DMS79 (cell line): ENCODE results near the gene MRPL50.
"Not testable (repeated sequence)": the region's sequence is repeated elsewhere in the genome, so short reads cannot be mapped to it uniquely, and the experiment has no call there.

ENCODE experiments used
- DNase-seq: peaks from one replicate; lab custom pipeline; 2025; lab: John Stamatoyannopoulos, UW

Gene MRPL50

DNA sequence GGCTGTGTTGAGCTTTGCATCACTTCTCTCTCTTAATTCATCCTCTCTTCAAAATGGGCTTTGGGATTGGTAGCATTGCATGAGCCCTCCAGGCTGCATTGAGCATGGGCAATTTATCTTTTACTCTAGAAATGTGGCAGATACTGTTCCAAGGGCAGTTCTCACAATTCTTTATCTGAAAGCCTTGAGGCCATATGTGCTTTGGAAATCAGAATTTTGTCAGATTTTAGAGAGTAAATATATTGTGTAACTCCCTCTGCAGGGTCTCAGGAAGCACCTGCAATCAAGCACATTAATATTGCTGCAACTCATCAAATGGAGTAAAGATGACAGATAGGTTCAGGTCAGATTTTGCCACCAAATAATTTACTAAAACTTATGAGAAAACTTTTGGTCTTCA is 19.6 kb upstream of the MRPL50 start:
- DNase-seq, result no peak

DNA sequence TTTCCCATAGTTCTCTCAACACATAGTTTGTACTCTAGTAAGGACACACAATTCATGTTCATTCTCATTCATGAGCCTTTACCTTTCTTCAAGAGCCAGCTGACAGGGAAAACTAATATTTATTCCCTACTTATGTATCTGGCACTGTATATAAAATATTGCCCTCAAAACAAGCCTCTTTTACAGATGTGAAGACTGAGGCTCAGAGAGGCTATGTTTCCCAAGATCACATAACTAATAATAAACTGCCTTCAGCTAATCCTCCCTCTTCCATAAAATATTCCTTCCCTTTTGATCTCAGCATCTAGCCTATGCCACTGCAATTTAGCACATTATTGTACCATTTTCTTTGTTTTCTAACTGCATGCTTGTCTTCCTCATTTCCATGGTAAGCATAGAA is 19.0 kb upstream of the MRPL50 start:
- DNase-seq, result no peak

DNA sequence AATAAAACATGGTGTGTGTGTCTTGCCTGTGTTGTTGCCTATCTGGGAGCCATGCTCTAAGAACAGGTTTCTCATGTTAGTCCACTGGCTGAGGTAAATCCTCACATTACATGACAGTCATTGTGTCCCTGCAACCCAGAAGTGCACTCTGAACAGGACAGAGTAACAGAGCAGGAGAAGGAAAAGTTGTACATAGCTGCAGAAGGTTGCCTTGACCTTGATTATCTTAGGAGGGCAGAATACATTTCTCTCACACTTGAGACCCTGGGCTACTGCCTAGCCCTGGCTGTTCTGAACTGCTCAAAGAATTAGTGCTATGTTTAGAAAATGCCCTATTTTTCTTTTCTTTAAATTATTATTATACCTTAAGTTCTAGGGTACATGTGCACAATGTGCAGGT is 17.2 kb upstream of the MRPL50 start:
- DNase-seq, result no peak

DNA sequence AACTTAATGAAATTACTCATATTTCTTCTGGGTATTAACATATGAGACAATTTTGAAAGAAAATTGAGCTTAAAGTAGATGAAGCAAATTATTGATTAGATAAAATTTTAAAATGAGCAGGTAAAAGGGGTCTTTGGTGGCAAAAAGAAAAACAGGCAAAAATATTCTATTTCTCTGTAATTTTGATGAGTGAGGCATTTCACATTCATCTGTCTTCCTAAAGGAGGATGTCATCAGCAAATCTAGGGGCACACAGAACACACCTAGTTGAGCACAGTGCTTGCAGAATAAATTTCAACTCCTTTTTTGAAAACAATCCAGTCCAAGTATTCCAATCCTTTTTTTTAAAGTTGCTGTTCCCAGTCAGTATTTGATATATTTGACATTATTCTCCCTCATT is 16.4 kb upstream of the MRPL50 start:
- no peak for DNase-seq

DNA sequence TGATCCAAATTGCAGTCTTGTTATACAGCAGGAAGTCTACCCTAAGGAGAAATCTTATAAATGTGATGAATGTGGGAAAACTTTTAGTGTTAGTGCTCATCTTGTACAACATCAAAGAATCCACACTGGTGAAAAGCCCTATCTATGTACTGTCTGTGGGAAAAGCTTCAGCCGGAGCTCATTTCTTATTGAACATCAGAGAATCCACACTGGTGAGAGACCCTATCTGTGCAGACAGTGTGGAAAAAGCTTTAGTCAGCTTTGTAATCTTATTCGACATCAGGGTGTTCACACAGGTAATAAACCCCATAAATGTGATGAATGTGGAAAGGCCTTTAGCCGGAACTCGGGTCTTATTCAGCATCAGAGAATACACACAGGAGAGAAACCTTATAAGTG is 10.7 kb upstream of the MRPL50 start:
- DNase-seq, result no peak

DNA sequence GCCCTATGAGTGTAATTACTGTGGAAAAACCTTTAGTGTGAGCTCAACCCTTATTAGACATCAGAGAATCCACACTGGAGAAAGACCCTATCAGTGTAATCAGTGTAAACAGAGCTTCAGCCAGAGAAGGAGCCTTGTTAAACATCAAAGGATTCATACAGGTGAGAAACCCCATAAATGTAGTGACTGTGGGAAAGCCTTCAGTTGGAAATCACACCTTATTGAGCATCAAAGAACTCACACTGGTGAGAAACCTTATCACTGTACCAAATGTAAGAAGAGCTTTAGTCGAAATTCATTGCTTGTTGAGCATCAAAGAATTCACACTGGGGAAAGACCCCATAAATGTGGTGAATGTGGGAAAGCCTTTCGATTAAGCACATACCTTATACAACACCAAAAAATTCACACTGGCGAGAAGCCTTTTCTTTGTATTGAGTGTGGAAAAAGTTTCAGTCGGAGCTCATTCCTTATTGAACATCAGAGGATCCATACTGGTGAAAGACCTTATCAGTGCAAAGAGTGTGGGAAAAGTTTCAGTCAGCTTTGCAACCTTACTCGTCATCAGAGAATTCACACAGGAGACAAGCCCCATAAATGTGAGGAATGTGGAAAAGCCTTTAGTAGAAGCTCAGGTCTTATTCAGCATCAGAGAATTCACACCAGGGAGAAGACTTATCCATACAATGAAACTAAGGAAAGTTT is 10.1 kb upstream of the MRPL50 start:
- no peak for DNase-seq

DNA sequence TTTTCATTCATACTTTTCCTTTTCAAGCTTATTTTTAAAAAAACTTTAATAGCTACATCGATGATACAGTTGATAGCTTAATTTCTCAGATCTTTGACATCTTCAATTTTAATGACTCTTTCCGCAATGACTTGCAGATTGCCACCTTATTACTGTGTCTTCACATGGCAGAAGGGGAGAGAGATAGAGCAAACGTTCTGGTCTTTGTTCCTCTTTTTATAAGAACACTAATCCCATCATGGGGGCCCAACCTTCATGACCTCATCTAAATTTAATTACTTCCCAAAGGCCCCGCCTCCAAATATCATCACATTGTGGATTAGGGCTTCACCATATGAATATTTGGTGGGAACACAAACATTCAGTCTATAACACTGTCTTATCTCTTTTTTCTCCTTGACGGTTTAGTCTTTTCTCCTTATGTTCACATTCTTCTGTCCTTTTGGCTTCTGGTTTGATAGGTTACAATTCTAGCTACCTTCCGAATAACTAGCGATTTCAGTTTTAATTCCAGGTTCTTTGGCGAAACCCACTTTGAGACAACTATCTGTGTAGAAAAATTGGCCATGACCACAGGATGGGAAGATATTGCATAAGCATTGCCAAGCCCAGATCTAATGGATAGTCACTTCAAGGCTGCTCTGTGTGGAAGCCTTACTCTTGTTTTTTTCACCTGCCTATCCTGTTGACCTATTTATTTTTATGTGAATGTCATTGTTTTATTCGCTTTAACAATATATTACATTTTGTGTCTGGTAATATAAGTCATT is 5.3 kb upstream of the MRPL50 start:
- no peak for DNase-seq

DNA sequence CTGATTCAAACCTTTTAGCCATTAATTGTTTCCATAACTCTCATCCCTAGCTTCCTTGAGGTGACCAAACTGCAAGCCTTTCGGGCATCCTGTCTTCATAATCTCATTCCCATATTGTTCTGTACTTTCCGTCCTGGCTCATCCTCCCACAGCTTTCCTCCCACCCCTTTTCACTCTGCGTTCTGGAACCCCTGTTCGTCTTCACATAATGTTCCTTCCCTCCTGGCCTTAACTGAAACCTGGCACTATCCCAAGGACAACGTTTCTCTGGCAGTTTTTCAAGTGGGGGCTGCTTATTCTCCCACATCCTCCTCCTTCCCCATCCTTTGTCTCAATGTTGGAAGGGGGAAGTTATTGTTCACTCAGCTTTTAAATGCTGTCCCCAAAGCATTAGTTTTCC is 1.7 kb upstream of the MRPL50 start:
- DNase-seq, result no peak

DNA sequence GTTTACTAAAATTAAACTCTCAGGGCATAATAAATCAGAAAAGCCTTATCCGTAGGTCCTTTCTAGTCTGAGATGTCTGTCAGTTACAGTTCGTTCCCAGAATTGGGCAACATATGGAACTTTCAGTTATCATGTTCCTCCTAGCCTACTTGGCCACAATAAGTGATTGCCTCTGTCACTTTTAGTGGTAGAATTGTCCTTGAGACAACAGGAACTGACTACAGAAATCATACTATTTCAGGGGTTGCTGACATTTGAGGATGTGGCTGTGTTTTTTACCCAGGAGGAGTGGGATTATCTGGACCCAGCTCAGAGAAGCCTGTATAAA is 1.2 kb upstream of the MRPL50 start:
- no peak for DNase-seq

DNA sequence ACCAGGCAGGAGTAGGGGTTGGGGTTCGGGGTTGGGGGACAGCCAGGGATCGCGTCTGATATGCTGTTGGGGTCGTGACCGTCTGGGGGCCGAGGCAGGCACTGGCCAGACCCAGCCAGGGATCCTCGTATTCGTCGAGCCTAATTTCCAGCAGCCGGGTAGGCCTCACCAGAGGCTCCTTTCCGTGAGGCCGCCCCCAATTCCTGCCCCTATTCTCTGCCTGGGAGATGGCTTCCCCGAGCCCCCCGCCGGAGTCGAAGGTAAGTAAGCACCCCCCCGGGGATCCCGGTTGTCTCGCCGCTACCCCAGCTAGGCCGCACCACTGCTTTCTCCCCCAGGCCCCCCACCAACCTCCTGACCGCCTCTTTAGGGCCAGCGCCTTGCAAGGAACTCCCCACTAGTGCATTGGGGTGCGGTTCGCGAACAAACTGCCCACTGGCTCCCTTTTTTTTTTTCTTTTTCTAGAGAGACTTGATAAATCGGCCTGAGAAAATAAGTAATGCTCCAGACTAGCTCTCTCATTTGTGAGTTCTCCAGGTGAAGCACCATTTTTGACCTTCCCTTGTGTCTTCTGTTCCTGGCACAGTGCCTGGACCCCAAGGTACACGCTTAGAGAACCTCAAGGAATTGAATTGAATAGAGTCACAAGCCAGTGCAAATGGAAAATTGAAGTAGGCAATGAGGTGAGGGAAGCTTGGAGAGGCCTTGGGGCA is 668 bp upstream of the MRPL50 start:
- DNase-seq, result peak; percentile 16

DNA sequence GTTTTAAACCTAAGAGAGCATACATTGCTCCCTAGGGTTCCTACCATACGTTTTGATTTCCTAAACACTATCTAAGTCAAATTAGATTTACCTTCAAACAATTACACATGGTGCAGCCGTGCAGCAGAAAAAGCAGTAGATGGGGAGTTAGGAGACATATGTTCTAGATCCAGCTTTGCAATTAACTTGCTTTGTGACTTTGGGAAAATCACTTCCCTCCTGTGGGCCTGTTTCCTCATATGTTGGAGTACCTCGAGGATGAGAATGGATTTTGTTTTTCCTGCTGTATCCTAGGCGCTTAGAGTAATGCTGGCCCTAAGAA is 711 bp downstream of the MRPL50 start:
- DNase-seq, result no peak

DNA sequence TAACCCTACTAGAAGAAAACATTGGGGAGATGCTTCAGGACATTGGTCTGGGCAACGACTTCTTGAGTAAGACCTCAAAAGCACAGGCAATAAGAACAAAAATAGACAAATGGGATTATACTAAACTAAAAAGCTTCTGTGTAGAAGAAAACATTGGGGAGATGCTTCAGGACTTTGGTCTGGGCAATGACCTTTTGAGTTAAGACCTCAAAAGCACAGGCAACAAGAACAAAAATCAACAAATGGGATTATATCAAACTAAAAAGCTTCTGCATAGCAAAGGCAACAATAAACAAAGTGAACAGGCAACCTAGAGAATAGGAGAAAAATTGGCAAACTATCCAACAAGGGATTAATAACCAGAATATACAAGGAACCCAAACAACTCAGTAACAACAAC is 3.7 kb downstream of the MRPL50 start:
- DNase-seq, result no peak

DNA sequence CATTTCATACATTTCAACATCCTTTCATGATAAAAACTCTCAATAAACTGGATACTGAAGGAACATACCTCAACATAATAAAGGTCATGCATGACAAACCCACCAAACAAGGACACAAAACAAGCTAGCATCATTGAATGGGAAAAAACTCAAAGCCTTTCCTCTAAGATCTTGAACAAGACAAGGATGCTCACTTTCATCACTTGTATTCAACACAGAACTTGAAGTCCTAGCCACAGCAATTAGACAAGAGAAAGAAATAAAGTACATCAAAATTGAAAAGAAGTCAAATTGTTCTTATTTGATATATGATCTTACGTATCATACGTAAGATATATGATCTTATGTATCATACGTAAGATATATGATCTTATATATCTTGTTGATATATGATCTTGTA is 5.3 kb downstream of the MRPL50 start:
- no peak for DNase-seq

DNA sequence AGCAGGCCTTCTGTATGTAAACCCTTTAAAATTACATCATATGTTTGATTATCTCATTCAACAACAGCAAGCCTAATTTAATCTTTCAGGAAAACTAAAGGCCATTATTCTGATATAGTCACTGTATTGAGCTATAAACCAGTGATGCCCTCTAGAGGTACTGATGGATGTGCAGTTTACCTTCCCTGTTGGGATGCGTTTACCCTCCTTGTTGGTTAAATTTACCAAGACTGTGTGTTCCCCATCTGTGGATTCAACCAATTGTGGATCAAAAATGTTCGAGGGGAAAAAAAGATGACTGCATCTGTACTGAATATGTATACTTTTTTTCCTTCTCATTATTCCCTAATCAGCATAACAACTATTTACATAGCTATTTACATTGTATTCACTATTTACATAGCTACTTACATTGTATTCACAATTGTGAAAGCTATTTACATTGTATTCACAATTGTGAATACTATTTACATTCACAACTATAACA is 9.9 kb downstream of the MRPL50 start:
- DNase-seq, result no peak

DNA sequence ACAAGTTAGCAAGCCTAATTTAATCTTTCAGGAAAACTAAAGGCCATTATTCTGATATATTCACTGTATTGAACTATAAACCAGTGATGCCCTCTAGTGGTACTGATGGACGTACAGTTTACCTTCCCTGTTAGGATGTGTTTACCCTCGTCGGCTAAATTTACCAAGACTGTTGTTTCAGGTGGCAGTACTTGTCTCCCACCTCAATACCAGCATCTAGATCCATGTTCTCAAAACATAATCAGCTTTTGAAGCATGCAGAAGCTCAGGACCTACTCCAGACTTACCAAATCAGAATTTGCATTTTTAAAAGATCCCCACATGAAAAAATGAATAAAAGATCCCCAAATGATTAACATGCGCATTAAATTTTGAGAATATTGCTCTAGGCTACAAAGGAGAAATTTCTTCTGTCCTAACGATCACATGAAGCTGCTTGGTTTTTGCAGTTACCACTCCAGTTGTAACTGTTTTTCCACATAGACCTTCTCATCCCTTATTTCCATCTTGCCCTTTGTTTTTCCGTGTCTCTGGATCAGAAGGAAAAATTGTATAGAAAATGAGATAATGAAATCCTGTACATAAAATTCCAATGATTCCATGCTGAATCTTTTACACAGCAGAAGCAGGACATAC is 10.4 kb downstream of the MRPL50 start:
- DNase-seq, result no peak

DNA sequence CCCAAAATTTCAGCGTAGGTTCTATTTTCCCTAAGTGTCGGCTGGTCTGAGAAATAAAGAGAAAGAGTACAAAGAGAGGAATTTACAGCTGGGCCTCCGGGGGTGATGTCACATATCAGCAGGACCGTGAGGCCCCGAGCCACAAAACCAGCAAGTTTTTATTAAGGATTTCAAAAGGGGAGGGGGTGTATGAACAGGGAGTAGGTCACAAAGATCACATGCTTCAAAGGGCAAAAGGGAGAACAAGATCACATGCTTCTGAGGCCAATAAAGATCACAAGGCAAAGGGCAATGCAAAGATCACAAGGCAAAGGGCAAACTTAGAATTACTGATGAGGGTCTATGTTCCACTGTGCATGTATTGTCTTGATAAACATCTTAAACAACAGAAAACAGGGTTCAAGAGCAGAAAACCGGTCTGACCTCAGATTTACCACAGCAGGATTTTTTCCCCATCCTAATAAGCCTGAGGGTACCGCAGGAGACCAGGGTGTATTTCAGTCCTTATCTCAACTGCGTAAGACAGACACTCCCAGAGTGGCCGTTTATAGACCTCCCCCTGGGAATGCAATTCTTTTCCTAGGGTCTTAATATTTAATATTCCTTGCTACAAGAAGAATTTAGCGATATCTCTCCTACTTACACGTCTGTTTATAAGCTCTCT is 13.4 kb downstream of the MRPL50 start, which contains the start of gene BAAT:
Gene BAAT, minus strand, starts transcription at position 134 of the 664 bp plus-strand sequence. CDS start 13,602 bp downstream, outside the sequence.
- not testable (repeated sequence) for DNase-seq

DNA sequence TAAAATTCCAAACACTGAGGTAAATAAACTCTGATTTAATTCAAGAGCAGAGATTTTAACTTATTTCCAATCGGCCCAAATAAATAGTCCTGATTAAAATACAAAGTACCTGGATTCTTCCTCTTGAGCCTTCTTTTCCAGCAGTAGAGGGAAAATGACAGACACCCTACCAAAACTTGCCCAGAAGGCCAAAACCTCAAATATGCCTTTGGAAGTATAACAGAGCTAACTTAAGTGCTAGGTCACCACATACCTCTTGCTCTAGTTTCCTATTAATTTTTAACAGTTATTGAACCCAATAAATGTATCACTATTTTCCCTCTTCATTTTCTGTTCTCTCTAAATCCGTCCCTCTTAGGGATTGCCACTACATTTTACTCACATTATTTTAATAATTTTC is 15.1 kb downstream of the MRPL50 start:
- DNase-seq, result no peak

DNA sequence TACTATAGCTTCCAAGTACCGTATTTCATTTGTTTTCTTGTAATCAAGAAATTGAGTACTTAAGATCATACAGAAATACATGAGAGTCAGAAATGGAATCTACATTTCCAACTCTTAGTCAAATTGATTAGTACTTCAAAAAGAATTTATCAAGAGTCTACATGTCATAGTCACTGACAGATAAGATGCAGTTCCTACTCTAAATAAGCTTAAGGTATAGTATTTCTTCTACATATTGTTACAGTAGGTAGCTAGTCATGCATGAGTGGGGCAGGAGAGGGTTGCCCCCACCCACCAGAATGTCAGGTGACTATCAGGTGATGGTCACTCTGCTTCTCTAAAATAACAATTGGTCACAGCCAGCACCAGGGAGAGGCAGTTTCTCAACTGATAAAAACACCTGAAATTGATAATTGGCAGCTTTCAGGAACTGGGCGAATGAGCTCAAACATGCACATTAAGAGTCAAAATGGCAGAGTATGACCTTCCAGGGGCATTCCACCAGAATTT is 16.5 kb downstream of the MRPL50 start:
- no peak for DNase-seq

DNA sequence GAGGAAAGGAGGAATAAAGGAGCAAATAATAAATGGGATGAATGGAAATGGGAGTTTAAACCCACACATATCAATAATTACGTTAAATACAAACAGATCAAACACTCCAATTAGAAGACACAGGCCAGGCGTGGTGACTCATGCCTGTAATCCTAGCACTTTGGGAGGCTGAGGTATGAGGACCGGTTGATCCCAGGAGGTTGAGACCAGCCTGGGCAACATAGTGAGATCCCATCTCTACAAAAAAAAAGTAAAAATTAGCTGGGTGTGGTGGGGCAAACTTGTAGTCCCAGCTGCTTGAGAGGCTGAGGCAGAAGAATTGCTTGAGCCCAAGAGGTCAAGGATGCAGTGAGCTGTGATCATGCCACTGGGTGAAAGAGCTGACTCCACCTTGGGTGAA is 17.3 kb downstream of the MRPL50 start:
- DNase-seq, result no peak

DNA sequence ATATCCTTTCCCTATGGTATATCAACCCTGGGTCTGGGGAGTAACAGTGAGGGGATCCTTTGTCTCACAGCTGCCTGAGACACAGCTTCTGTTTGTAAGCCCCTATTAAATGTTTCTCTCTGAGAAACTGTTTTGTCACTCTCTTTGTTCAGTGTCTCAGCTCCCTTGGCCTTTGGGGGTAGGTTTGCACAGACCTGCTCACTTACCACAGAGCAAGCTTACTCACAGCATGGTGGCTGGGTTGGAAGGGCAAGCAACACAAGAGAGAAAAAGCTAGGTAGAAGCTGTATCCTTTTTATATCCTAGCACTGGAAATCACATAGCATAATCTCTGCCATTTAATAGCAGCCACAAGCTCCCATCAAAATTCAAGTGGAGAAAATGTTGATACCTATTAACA is 18.1 kb downstream of the MRPL50 start:
- DNase-seq, result no peak

DNA sequence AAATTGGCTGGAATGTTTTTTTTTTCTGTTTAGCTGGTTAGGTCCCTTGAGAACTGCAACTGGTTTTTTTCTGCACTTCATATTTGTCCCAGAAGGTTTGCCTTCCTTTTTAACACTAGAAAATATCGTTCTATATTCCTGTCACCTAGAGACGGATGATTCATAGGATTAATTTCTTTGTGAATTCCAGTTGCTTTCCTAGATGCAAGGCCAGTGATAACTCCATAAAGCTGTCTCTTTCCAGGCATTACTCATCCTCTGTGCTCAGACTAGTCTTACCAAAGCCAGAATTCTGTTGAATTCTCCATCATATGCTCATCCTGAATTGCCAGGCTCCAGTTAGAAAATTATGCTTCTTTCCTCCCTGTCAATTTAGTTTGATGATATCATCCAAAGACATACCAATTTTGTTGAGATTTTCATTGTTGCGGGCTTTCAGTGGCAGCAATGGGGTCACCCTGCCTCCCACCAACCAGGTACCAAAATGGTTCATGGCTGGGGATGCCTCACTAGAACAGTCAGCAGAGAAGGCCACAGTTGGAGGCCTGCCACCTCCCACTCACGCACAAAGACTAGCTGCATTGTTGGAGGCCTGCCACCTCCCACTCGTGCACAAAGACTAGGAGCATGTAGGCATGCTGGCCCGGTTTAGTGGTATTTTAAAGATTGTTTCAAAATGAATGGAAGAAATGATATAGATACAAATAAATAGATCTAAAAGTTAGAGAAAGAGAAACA is 22.1 kb downstream of the MRPL50 start:
- no peak for DNase-seq
